SU-DHL-6 (cell line): Measurements from ENCODE around the gene HLA-C.

ENCODE experiments used
- H2AFZ ChIP-seq: fragments of 200-600 bp; sonication (generic); 2 replicates; pipeline ENCODE4 v1.6.1; 2014; ENCODE audit warnings: low read depth, mild to moderate bottlenecking, moderate library complexity, mixed read lengths, antibody characterized with exemption, low read length; ENCODE audit not compliant: severe bottlenecking
- H3F3A ChIP-seq: fragments of 200-600 bp; shearing (Covaris generic); 2 replicates; pipeline ENCODE4 v1.6.0; 2016; ENCODE audit warnings: antibody characterized with exemption, mild to moderate bottlenecking; ENCODE audit not compliant: insufficient read depth
- H3K27ac ChIP-seq: fragments of 200-600 bp; sonication (generic); 2 replicates; pipeline ENCODE4 v1.5.1; 2016; ENCODE audit warnings: low read depth, mild to moderate bottlenecking, low read length, moderate library complexity, mixed read lengths
- H3K27me3 ChIP-seq: fragments of 200-600 bp; sonication (generic), shearing (Covaris generic); 2 replicates; pipeline ENCODE4 v1.6.0; 2014; ENCODE audit warnings: mild to moderate bottlenecking, low read length
- H3K36me3 ChIP-seq: fragments of 200-600 bp; sonication (generic); 2 replicates; pipeline ENCODE4 v1.6.1; 2014; ENCODE audit warnings: mild to moderate bottlenecking, low read length, mixed read lengths
- H3K4me2 ChIP-seq: fragments of 300-600, 200-600 bp; shearing (Covaris generic), sonication (generic); 2 replicates; pipeline ENCODE4 v1.6.0; 2014; ENCODE audit warnings: low read length, low read depth, mild to moderate bottlenecking; ENCODE audit not compliant: poor library complexity, severe bottlenecking
- H3K4me3 ChIP-seq: fragments of 200-600 bp; sonication (generic); 2 replicates; pipeline ENCODE4 v1.5.1; 2014; ENCODE audit warnings: antibody characterized with exemption, low read length, mild to moderate bottlenecking, mixed read lengths; ENCODE audit not compliant: insufficient read depth, poor library complexity, severe bottlenecking
- H3K79me2 ChIP-seq: fragments of 200-600 bp; sonication (generic); 2 replicates; pipeline ENCODE4 v1.6.1; 2014; ENCODE audit warnings: mild to moderate bottlenecking, low read length, moderate library complexity; ENCODE audit not compliant: insufficient read depth
- H3K9ac ChIP-seq: fragments of 200-600 bp; sonication (generic); 2 replicates; pipeline ENCODE4 v1.7.0; 2014; ENCODE audit warnings: mild to moderate bottlenecking, low read length
- H3K9me2 ChIP-seq: fragments of 200-600 bp; sonication (generic); replicated peaks from 2 replicates; pipeline ENCODE4 v1.6.1; 2014; ENCODE audit warnings: low read length; ENCODE audit not compliant: insufficient read depth
- H3K9me3 ChIP-seq: fragments of 200-600 bp; sonication (generic); 2 replicates; pipeline ENCODE4 v1.6.1; 2014; ENCODE audit warnings: low read length, mixed read lengths; ENCODE audit not compliant: insufficient read depth
- H4K20me1 ChIP-seq: fragments of 200-600 bp; sonication (generic); 2 replicates; pipeline ENCODE4 v1.6.1; 2014; ENCODE audit warnings: low read depth, mild to moderate bottlenecking, antibody characterized with exemption, low read length, moderate library complexity, mixed read lengths
- EZH2phosphoT487 ChIP-seq: fragments of 200-600 bp; sonication (generic), shearing (Covaris generic); conservative IDR thresholded peaks from 2 replicates; pipeline ENCODE4 v1.6.1; 2018; ENCODE audit warnings: mild to moderate bottlenecking, antibody characterized with exemption, low read length, moderate library complexity, mixed read lengths
- TF ChIP-seq, protein P1 (sequence below): fragments of 200-600 bp; sonication (generic); IDR thresholded peaks from one replicate; pipeline ENCODE4 v1.5.1; 2017; ENCODE audit warnings: antibody characterized with exemption, mild to moderate bottlenecking, low read length, moderate library complexity; ENCODE audit not compliant: insufficient read depth, poor library complexity, severe bottlenecking

The HLA-C gene

DNA sequence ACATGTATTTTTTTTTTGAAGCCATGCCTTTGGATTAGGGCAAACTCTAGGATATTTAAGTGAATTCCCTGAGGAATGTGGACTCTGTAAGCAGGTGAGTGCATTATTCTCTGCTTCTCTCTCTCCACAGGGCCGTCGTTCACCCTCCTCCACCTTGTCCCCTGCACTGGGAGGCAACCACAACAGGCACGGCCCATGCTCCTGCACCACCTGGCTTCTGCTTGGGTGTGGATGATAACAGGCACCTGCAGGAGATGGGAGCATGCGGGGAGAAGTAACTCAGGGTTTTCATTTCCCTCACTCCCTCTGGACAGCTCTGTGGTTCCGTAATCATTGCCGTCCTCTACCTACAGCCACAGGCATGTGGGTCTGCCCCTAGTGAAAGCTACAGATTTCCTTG, 43.4 kb downstream of the HLA-C start:
- H3K79me2 ChIP-seq = no peaks in the 10 kb centered on the region

DNA sequence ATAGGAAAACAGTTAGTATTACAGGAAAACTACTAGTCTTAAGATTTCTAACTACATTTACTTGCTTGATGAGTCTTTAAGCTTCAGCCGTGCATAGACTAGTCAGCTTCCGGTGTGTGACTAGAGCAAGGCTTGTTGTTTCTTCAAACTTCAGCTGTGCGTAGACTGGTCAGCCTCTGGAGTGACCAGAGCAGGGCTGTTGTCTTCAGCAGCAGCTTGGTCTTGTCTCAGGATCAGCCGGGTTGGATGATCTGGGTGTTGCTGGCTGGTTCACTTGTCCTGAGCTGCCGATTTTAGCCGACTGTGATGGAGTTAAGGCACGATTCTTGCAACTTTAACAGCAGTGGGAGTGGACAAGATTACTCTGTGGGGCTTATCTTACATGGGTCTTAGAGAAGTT, 44.7 kb downstream of the HLA-C start:
- Histone ChIP-seq H2AFZ (no peak overlapping the region), H3K4me3 (no peak overlapping the region), H3K4me2 (no peak overlapping the region), H3K9me3 (no peaks in the 10 kb centered on the region), H3K27ac (no peak overlapping the region), H3K79me2 (no peaks in the 10 kb centered on the region), H3K9me2 (no peaks in the 10 kb centered on the region), H3F3A (no peaks in the 10 kb centered on the region), H4K20me1 (no peaks in the 10 kb centered on the region), H3K9ac (no peak overlapping the region), H3K27me3 (no peaks in the 10 kb centered on the region), H3K36me3 (no peaks in the 10 kb centered on the region)
- TF ChIP-seq, protein P1, sequence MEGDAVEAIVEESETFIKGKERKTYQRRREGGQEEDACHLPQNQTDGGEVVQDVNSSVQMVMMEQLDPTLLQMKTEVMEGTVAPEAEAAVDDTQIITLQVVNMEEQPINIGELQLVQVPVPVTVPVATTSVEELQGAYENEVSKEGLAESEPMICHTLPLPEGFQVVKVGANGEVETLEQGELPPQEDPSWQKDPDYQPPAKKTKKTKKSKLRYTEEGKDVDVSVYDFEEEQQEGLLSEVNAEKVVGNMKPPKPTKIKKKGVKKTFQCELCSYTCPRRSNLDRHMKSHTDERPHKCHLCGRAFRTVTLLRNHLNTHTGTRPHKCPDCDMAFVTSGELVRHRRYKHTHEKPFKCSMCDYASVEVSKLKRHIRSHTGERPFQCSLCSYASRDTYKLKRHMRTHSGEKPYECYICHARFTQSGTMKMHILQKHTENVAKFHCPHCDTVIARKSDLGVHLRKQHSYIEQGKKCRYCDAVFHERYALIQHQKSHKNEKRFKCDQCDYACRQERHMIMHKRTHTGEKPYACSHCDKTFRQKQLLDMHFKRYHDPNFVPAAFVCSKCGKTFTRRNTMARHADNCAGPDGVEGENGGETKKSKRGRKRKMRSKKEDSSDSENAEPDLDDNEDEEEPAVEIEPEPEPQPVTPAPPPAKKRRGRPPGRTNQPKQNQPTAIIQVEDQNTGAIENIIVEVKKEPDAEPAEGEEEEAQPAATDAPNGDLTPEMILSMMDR = no peak
- TF ChIP-seq EZH2phosphoT487 = no peak

More for the DNA sequence above, 43.4 kb downstream of the HLA-C start:
- Histone ChIP-seq H3F3A (no peaks in the 10 kb centered on the region), H3K9me2 (no peaks in the 10 kb centered on the region), H4K20me1 (no peaks in the 10 kb centered on the region), H2AFZ (no peak overlapping the region), H3K27ac (no peak overlapping the region), H3K9me3 (no peaks in the 10 kb centered on the region), H3K27me3 (no peaks in the 10 kb centered on the region), H3K36me3 (no peaks in the 10 kb centered on the region), H3K4me2 (no peak overlapping the region), H3K9ac (no peak overlapping the region), H3K4me3 (no peak overlapping the region)
- TF ChIP-seq, protein P1 = no peak
- no peak for TF ChIP-seq EZH2phosphoT487

DNA sequence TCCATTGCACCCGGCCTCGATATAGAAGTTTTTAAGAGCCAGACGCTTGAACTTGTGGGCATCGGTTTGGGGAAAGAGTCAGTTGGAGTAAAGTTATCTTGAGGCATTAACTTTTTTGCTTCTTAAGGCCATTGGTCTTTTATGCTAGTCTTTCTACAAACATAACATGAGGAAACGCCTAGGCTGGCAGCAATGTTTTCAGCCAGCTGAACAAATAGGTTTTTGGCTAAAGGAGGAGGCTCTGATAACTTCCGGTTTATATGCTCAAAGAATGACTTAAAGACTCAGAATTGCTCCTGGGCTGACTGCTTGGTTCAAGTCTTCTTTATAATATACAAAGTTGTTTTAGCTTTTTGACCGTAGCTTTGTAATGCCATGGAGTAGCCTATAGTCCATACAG, 46.2 kb downstream of the HLA-C start:
- Histone ChIP-seq H3K27ac (no peak overlapping the region), H3K9me3 (no peaks in the 10 kb centered on the region), H3K9me2 (no peaks in the 10 kb centered on the region), H3K9ac (no peak overlapping the region), H4K20me1 (no peaks in the 10 kb centered on the region), H3K79me2 (no peaks in the 10 kb centered on the region), H3K4me2 (no peak overlapping the region), H3K27me3 (no peaks in the 10 kb centered on the region), H3K4me3 (no peak overlapping the region), H3K36me3 (no peaks in the 10 kb centered on the region), H2AFZ (no peak overlapping the region), H3F3A (no peaks in the 10 kb centered on the region)
- TF ChIP-seq, protein P1 = no peak

DNA sequence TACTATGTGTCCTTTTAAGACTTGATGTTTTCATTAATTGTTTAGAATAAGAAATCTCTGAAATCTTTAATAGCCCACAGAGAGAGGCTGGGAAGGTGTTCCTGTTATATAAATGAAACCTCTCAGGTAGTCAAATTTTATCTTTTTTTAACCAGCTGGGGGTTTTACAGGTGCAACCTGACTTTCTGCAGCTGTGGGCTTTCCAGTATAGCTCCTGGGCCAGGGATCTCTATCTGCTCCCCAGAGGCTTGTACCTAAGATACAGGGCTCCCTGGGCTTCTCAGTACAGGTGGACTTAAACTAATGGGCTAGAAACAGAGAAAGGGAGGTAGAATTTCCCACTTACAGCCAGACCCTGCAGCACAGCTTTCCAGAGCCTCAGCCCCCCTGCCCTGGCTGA, 49.4 kb downstream of the HLA-C start:
- Histone ChIP-seq H2AFZ (no peak overlapping the region), H3K4me2 (no peak overlapping the region), H3K79me2 (no peaks in the 10 kb centered on the region), H3K27ac (no peak overlapping the region), H3F3A (no peaks in the 10 kb centered on the region), H3K27me3 (no peaks in the 10 kb centered on the region), H3K9me3 (peaks cover 7% of the 10 kb centered on the region; the same call in 1 of the 2 replicates), H4K20me1 (no peaks in the 10 kb centered on the region), H3K36me3 (no peaks in the 10 kb centered on the region), H3K4me3 (no peak overlapping the region), H3K9me2 (no peaks in the 10 kb centered on the region), H3K9ac (no peak overlapping the region)
- TF ChIP-seq EZH2phosphoT487 = no peak
- TF ChIP-seq, protein P1 = no peak
